GM23338 (cell line): ENCODE results near the gene INTS2. TPM values are rescaled to one million over a fixed set of nuclear protein-coding genes. Genes with fewer than 3 reads are reported as not detected.

Source experiments
- ATAC-seq: fragments of 200-7000 bp; cut with Tn5 transposase; 3 replicates; pipeline ENCODE4 v1.9.1; 2020
- DNase-seq: peaks from one replicate; pipeline ENCODE4 v3.0.0-alpha.2; 2015; ENCODE audit warnings: low spot score
- H2AFZ ChIP-seq: fragments of 200-600 bp; sonication (generic); 2 replicates; pipeline ENCODE4 v1.8.0; 2016; ENCODE audit warnings: antibody characterized with exemption, mild to moderate bottlenecking, moderate library complexity
- H3F3A ChIP-seq: fragments of 200-600 bp; sonication (generic); replicated peaks from 2 replicates; pipeline ENCODE4 v1.8.0; 2017; ENCODE audit warnings: antibody characterized with exemption, mixed run types, low read depth
- H3K27ac ChIP-seq: fragments of 200-600 bp; sonication (generic); 2 replicates; pipeline ENCODE4 v1.6.1; 2016; ENCODE audit warnings: low read depth
- H3K27me3 ChIP-seq: fragments of 200-600 bp; sonication (generic); 2 replicates; pipeline ENCODE4 v1.8.0; 2016; ENCODE audit warnings: mild to moderate bottlenecking, mixed run types, moderate library complexity; ENCODE audit not compliant: insufficient read depth
- H3K36me3 ChIP-seq: fragments of 200-600 bp; sonication (generic); 2 replicates; pipeline ENCODE4 v1.8.0; 2016; ENCODE audit warnings: mild to moderate bottlenecking; ENCODE audit not compliant: insufficient read depth
- H3K4me1 ChIP-seq: fragments of 200-600 bp; sonication (generic); 2 replicates; pipeline ENCODE4 v1.8.0; 2016; ENCODE audit warnings: mild to moderate bottlenecking, moderate library complexity; ENCODE audit not compliant: insufficient read depth
- H3K4me2 ChIP-seq: fragments of 200-600 bp; sonication (generic); 2 replicates; pipeline ENCODE4 v1.7.1; 2017; ENCODE audit warnings: mixed run types
- H3K4me3 ChIP-seq: fragments of 200-600 bp; sonication (generic); 2 replicates; pipeline ENCODE4 v1.6.1; 2016; ENCODE audit warnings: mixed run types
- H3K79me2 ChIP-seq: fragments of 200-600 bp; sonication (generic); replicated peaks from 2 replicates; pipeline ENCODE4 v1.8.0; 2017; ENCODE audit warnings: mild to moderate bottlenecking; ENCODE audit not compliant: insufficient read depth
- H3K9me2 ChIP-seq: fragments of 200-600 bp; sonication (generic); 2 replicates; pipeline ENCODE4 v1.8.0; 2017; ENCODE audit not compliant: insufficient read depth
- H4K20me1 ChIP-seq: fragments of 200-600 bp; sonication (generic); replicated peaks from 2 replicates; pipeline ENCODE4 v1.8.0; 2017; ENCODE audit warnings: mild to moderate bottlenecking; ENCODE audit not compliant: insufficient read depth
- H3K27ac Mint-ChIP-seq: 2 replicates; pipeline ENCODE4 v1.8.0; 2020; ENCODE audit warnings: inconsistent platforms, mild to moderate bottlenecking, moderate library complexity, mixed read lengths
- H3K27me3 Mint-ChIP-seq: 3 replicates; pipeline ENCODE4 v1.8.0; 2022; ENCODE audit warnings: low read depth, mild to moderate bottlenecking, moderate library complexity, mixed read lengths, inconsistent platforms; ENCODE audit not compliant: insufficient read depth, poor library complexity
- H3K36me3 Mint-ChIP-seq: 3 replicates; pipeline ENCODE4 v1.8.0; 2021; ENCODE audit warnings: low read depth, mild to moderate bottlenecking, inconsistent platforms, moderate library complexity, mixed read lengths
- H3K4me1 Mint-ChIP-seq: 3 replicates; pipeline ENCODE4 v1.8.0; 2020; ENCODE audit warnings: mild to moderate bottlenecking, inconsistent platforms, mixed read lengths
- H3K4me3 Mint-ChIP-seq: 3 replicates; pipeline ENCODE4 v1.8.0; 2021; ENCODE audit warnings: moderate library complexity, mild to moderate bottlenecking, inconsistent platforms, mixed read lengths
- H3K9me3 Mint-ChIP-seq: 3 replicates; pipeline ENCODE4 v1.8.0; 2020; ENCODE audit warnings: moderate library complexity, mild to moderate bottlenecking, inconsistent platforms, mixed read lengths
- CREB1 ChIP-seq: fragments of 250-450 bp; sonication (Bioruptor Pico); IDR thresholded peaks from 2 replicates; pipeline ENCODE4 v1.5.0; 2020; ENCODE audit warnings: low read depth, mild to moderate bottlenecking, moderate library complexity
- CTCF ChIP-seq, 2 experiments: fragments of 200-600 bp in 1 of 2; sonication (generic) in 1 of 2; conservative IDR thresholded peaks; 2 replicates each; pipeline versions ENCODE4 v1.5.1 to v1.6.1; 2016 to 2017; ENCODE audit warnings: antibody characterized with exemption in 2 of 2, low read depth in 2 of 2, mild to moderate bottlenecking in 2 of 2, moderate library complexity in 1 of 2
- ETS1 ChIP-seq: IDR thresholded peaks from 2 replicates; pipeline ENCODE4 v1.6.1; 2016; ENCODE audit warnings: antibody characterized with exemption
- EZH2 ChIP-seq: fragments of 200-600 bp; sonication (generic); IDR thresholded peaks from one replicate; pipeline ENCODE4 v1.8.0; 2017; ENCODE audit warnings: antibody characterized with exemption, mild to moderate bottlenecking, low read depth; ENCODE audit not compliant: unreplicated experiment
- EZH2phosphoT487 ChIP-seq: fragments of 200-600 bp; sonication (generic); IDR thresholded peaks from one replicate; pipeline ENCODE4 v1.8.1; 2018; ENCODE audit warnings: antibody characterized with exemption; ENCODE audit not compliant: unreplicated experiment
- JUNB ChIP-seq: IDR thresholded peaks from one replicate; pipeline ENCODE4 v1.6.1; 2016; ENCODE audit warnings: antibody characterized with exemption; ENCODE audit not compliant: unreplicated experiment
- NANOG ChIP-seq: IDR thresholded peaks from 2 replicates; pipeline ENCODE4 v1.6.1; 2016; ENCODE audit warnings: antibody characterized with exemption, borderline replicate concordance
- POLR2AphosphoS5 ChIP-seq: IDR thresholded peaks from 2 replicates; pipeline ENCODE4 v1.6.1; 2016; ENCODE audit warnings: antibody characterized with exemption, low read depth
- REST ChIP-seq: IDR thresholded peaks from one replicate; pipeline ENCODE4 v1.6.1; 2018; ENCODE audit warnings: antibody characterized with exemption; ENCODE audit not compliant: unreplicated experiment
- STAT1 ChIP-seq: IDR thresholded peaks from one replicate; pipeline ENCODE4 v1.6.1; 2016; ENCODE audit warnings: antibody characterized with exemption; ENCODE audit not compliant: unreplicated experiment
- ZNF114 ChIP-seq: fragments of 250-450 bp; sonication (Bioruptor Pico); IDR thresholded peaks from 2 replicates; pipeline ENCODE4 v1.5.0; 2020; ENCODE audit warnings: mild to moderate bottlenecking, moderate library complexity
- ZNF331 ChIP-seq: fragments of 250-450 bp; sonication (Bioruptor Pico); IDR thresholded peaks from 2 replicates; pipeline ENCODE4 v1.5.0; 2020; ENCODE audit warnings: low read depth, mild to moderate bottlenecking, moderate library complexity
- ZNF462 ChIP-seq: fragments of 250-450 bp; sonication (Bioruptor Pico); IDR thresholded peaks from 2 replicates; pipeline ENCODE4 v1.5.0; 2020; ENCODE audit warnings: mild to moderate bottlenecking, moderate library complexity
- polyA plus RNA-seq: library from polyadenylated mRNA; unstranded; fragments of >200 nt; fragmentation: Nextera tagmentation; extraction: Ambion mirVana; gene quantifications from 2 replicates; pipeline ENCODE4 v1.2.1, GENCODE V29; 2016
- total RNA-seq: library from RNA; depleted of rRNA; stranded (reverse); fragments of >200 nt; shearing (Covaris generic); gene quantifications from 2 replicates; pipeline ENCODE4 v1.2.3, GENCODE V29; 2014

INTS2 gene
- total and polyA plus RNA-seq, 2 experiments from 2014 or later = 5.9 to 31.6 TPM

GRCh38 chr17:61895391-61895790 lies 32.4 kb downstream of the INTS2 start:
- DNase-seq (no peak), ATAC-seq (no peak)
- no peaks in the 10 kb centered on the region for H3F3A ChIP-seq
- H3K27ac Mint-ChIP-seq = no peak overlapping the region
- no peaks in the 10 kb centered on the region for H3K9me3 Mint-ChIP-seq
- no peaks in the 10 kb centered on the region for H3K9me2 ChIP-seq
- no peaks in the 10 kb centered on the region for H3K4me1 ChIP-seq
- H3K79me2 ChIP-seq = no peaks in the 10 kb centered on the region
- H3K36me3 ChIP-seq = no peaks in the 10 kb centered on the region; the same call in none of the 2 replicates
- no peaks in the 10 kb centered on the region for H3K27me3 ChIP-seq
- no peak overlapping the region for H3K27ac ChIP-seq
- H2AFZ ChIP-seq = no peak overlapping the region
- no peak overlapping the region for H3K4me3 Mint-ChIP-seq
- H3K36me3 Mint-ChIP-seq = peaks cover 28% of the 10 kb centered on the region
- TF ChIP-seq POLR2AphosphoS5 = no peak
- TF ChIP-seq ZNF462 (CRISPR knock-in tag) = no peak
- TF ChIP-seq EZH2 = no peak
- no peak for TF ChIP-seq ZNF331 (CRISPR knock-in tag)
- no peak for TF ChIP-seq REST
- TF ChIP-seq CREB1 (CRISPR knock-in tag) = no peak
- TF ChIP-seq ZNF114 = no peak
- TF ChIP-seq CTCF (conservative IDR thresholded peaks at IDR 0.05; ENCODE audit: low read depth in 2 of 2) = no peak
- no peak for TF ChIP-seq ETS1
- TF ChIP-seq EZH2phosphoT487 = no peak
- TF ChIP-seq NANOG = no peak
- TF ChIP-seq STAT1 = no peak
- no peak for TF ChIP-seq JUNB
- no peaks in the 10 kb centered on the region; the same call in 2 of the 3 replicates for H3K4me1 Mint-ChIP-seq
- H3K27me3 Mint-ChIP-seq = no peaks in the 10 kb centered on the region
- H3K4me3 ChIP-seq = no peak overlapping the region
- no peak overlapping the region for H3K4me2 ChIP-seq
- no peaks in the 10 kb centered on the region for H4K20me1 ChIP-seq
